HG02943 (cell line): Measurements from ENCODE around the gene PLXNC1.

ENCODE experiments used
- ATAC-seq: cut with Tn5 transposase; IDR thresholded peaks from one replicate; pipeline ENCODE4 v1.9.1; 2021; ENCODE audit warnings: mild to moderate bottlenecking, low read depth, moderate library complexity; ENCODE audit not compliant: unreplicated experiment

The PLXNC1 gene

DNA sequence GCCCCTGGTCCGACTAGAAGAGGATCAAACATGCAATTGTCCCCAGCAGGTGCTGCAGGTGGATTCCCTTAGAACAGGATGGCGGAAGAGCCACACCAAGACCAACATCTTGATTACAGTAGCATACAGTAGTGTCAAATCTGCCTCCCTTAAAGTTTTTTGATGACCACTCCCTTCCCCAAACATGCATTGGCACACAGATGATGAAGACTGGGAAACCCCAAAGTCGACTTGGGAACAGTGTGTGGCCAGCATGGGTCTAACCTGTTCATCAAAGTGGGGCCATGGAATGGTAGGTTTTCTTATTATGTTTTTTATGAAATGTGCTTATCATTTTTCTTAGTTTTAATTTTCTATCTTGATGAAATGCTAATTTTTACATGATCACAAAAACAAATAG is 8.8 kb downstream of the PLXNC1 start:
- ATAC-seq, result no peak

DNA sequence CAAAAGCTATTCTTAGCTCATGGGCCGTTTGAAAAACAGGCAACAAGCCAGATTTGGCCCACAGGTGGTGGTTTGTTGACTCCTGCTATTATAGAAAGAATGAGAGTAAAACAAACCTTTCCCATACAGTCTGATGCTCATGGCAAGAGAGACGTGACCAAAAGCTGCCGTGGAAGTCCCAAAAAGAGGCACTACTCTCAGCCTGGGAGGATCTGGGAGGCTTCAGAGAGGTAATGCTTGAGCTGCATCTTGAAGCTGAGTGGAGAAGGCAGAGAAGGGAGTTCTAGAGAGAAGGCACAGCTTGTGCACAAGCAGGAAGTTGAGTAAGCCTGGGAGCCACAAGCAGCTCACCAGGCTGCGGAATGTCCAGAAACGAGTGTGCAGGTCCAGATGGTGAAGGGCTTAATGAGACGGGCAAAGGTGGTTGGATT is 9.6 kb downstream of the PLXNC1 start:
- no peak for ATAC-seq

DNA sequence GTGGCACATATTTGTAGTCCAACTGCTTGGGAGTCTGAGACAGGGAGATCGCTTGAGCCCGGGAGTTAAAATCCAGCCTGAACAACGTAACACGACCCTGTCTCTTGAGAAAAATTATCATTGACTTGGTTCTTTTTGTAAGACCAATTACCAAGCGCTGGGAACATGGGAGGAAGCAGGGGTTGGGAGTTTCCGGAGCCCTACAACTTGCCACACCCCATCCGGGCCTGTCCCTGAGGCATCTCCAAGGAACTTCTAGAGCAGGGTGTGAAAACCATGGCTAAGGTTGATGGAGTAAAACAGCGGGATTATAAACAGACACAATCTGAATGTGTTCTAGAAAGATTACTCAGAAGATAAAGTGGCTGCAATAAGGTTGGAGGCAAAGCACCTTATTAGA is 10.3 kb downstream of the PLXNC1 start:
- ATAC-seq, result no peak

DNA sequence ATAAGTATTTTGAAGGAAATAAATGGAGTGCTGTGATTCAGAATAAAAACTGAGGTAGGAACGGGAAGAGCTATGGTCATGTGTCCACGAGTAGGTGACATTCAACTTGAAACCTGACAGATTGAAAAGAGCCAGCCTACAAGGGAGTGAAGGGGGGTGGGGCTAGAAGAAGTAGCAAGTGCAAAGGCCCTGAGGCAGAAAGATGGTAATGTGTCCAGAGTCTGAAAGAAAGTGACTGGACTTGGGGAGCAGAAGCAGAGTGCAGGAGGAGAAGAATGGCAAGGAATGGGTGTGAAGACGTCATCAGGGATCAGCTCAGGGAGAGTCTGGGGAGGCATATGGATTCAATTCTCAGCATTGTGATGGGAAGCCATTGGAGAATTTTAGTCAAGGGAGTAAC is 13.7 kb downstream of the PLXNC1 start:
- ATAC-seq, result no peak

DNA sequence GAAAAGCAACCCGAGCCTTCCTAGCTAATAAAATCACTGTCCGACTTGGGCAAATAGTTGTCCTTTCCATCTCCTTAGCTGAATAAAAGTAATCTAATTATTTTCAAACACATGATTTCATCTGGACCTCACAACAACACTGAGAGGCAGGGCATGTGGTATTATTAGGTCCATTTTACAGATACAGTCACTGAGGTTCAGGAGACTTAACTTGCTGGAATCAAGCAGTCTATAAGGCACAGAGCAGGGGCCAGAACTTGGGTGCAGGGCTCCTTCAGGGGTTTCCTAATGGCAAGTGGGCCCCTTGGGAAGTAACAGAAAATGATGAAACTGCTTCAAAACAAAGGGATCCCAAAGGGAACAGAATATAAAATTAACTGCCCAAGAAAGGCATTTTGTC is 15.5 kb downstream of the PLXNC1 start:
- no peak for ATAC-seq

DNA sequence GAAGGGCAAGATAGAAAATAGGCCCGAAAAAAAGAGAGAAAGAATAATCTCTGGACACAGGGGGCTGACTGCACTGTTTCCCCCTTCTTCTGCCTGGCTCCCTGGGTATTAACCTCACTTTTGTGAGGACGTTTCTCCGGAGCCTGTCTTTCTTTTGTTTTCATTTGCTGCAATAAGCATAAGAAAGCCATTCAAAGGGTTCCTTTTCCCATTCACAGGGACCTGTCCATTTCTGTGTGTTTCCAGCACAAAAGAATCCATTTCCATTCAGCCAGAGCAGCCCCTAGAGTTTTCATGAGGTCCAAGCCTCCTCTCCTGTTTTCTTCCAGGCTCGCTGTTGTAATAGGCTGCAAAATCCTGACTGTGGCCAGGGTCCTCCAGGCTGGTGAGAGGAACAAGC is 16.8 kb downstream of the PLXNC1 start:
- no peak for ATAC-seq

DNA sequence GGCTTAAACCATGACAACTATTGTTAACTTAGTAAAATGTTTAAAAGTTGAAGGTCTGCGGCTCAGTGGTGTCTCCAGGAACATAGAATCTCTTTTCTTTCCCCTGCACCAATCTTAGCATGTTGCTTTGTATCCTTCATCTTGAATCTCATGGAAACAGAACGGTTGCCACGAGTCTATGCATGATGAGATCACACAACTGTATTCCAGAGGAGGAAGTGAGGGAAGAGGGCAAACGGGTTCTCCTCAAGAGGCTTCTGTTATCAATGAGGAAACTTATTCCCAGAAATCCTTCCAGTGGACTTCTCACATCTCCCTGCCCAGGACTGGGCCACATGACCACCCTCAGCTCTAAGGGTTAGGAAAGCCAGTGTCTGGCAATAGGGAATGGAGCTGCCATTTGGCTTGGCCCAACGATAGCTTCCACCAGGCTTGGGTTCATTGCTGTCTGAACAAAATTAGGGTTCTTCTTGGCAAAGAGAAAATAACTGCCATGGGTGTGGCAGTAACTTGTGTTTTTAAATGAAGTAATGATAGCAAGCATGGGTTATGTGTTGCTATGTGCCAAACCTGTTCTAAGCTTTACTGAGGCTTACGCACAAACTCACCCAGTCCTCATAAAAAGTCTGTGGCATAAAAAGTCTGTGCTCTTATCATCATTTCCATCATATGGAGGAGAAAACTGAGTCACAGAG is 17.4 kb downstream of the PLXNC1 start:
- ATAC-seq, result no peak

DNA sequence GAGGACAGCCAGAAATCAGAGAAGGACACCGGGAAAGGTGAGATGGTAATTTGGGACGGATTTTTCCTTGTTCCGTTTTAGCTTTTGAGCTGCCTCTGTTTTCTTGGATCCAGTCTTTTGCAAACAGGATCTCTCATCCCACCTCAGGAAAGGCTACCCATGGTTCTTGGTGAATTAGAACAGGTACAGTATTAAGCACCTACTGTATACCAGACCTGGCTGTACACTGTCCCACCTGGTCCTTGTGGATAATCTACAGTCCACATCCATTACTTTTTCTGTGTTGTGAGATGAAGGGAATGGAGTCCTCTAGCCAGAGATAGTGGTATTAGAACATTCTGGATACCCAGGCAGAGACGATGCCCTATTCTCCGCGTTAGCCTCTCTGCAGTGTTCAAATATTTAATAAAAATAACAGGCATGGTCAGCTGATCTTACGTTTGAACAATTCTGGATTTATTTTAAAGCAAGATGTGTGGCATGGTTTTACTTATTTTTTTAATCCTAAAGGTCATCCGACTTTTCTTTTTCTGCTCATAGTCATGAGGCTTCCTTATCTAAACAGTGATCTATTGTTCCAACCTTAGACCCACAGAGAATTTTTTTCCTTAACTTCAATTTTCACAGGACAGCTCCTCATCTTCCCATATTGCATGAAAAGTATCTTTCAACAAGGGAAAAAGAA is 18.8 kb downstream of the PLXNC1 start:
- ATAC-seq, result no peak

DNA sequence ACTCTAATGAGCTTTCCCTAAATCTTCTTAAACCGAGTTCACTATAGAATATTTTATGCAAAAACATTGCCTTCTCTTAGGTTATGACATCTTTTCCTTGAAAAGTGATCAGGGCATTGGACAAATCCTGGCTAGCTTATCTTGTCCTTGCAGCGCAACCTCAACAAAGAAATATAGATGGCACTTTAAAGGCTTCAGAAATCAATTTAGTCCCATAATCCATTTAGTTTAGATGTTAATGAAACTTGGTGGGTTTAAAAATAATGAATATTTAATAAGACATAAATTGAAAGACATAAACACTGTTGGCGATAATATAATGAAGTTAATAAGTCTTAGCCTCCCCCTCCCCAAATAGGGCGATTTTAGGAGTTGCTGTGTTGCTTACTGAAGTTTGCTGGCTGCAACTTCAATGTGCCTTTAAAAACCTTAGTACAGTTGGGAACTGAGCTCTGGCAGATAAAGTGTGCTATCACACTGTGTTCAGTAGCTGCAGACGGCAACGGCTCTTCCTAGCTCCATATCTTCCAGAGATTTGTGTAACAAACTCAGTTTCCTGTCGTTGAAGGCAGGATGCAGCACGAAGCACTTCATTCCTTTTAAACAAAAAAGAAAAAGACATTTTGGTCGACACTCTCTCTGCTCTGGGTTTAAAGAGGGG is 19.5 kb downstream of the PLXNC1 start:
- ATAC-seq, result no peak

DNA sequence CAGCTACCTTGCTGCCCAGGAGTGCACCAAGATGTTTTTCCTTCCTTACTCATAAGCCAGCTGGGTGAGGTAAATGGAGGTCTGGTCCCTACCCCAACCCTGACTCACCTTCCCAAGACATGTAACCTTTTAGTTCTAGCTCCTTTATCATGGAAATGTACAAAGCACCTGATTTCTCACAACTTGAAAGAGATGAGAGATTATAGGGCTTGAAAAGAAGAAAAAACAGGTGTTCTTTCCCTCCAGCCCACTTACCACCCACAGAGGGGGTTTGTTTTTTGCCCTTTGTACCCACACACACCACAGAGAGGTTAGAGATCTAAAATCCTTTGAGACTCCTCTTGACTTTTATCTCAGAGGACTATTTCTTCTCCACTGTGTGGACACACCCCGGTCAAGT is 21.1 kb downstream of the PLXNC1 start:
- no peak for ATAC-seq

DNA sequence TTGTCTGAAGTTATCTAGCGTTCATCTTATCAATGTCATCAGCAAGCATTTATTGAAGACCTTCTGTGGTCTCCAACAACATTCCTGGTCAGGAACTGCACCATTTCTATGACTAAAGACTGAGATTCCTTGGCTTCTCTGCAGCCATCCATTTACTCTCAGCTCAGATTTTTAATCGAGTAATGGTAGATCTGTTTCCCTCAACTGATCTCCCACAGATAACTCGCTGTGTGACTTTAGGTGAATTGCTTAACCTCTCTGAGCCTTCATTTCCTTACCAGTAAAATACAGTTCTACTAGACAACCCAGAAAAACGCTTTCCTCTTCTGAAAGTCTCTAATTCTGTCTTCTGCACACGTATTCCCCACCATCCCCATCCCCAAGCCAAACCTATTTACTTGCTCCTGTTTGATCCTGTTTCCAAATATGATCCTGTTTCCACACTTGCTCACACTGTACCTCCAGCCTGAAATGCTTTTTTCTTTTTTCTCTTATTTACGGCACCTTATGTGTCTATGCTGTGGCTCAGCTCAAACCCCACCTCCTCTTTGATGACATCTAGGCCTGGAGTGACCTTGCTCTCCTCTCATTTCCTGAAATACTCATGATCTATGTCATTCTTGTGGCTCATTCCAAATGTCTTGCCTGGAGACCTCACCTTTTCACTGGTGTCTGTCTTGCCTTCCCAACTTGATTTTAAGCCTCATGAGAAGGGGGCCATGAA is 21.8 kb downstream of the PLXNC1 start:
- no peak for ATAC-seq

DNA sequence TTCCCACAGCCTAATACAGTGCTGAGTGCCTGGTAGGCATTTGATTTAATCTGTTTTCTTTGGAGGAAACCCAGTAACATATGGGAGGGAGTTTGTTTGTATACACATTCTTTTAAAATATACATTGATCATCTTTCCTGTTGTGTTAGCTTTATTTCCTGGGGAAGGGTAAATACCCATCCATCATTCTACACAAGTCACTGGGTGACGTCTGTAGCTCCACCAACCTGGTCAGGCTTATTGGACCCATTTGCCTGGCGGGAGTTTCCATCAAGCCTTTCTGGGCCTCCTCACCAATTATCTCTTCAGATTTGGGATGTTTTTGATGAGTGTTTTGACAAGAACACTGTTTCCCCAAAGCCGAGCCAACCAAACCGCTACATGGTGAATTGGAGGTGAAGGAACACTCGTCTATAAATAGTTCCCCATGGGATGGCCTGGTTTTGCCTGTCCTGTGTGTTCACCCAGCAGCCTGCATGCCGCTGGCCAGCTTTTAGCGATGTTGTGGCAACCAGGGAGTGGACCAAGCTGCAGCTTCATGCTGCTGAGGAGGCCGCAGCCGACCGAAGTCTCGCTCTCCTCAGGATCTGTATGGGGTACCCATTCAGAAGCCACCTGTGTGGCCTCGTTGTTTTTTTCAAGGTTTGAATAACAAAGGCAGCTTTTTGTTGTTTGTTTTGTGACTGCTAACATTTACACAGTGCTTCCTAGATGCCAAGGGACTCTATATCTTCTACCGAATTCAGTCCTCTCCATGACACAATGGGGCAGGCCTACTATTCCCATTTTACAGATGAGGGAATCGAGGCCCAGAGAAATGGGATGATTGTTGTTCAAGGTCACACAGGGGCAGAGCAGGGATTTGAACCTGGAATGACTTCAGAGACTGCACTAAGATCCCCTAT is 22.6 kb downstream of the PLXNC1 start:
- no peak for ATAC-seq

DNA sequence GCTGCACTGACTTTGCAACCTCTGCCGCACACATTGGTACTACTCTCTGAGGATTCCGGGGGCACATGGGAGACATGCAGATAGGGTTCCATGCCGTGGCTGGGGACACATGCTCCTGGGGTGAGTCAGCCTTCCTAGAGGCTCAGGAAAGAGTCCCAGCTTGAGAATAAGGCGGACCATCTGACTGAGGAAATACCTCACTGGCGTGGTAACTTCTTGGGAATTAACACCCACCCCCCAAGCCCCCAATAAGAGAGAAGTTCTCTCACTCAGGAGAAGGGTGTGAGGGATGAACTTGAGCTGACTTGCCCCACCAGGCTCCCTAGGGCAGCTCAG is 23.2 kb downstream of the PLXNC1 start:
- ATAC-seq, result no peak

DNA sequence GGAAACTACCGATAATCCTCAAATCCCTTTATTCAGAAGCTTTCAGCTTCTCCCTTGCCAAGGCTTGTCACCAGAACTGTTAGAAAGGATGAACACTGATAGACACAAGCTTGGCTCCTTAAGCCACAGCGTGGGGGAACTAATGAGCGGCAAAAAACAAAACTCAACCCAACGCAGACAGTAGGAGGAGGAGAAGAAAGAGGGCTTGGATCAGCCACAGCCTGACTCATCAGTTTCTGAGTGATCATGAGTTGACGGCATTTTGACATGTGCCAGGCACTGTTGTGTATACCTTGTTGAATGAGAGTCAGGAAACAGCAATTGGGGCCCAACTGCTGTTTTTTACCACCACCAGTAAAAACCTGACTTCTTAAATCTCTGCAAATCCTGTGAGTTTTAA is 23.7 kb downstream of the PLXNC1 start:
- no peak for ATAC-seq

DNA sequence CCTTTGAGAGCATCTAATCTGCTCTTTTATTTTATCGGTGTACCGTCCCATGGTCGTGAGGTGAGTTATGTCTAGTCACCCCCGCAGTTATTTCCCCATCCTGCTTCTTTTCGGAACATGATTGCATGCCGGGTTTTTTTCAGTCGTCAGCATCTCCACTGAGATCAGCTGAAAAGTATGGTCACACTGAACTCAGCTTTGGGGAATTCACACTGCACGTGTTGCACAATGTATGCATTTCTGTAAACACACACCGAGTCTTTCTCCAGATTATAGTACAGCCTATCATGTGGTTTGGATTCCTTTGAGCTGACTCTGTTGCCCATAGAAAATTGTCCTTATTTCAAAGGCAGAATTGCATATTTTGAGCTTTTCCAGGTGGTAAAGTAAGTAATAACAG is 24.6 kb downstream of the PLXNC1 start:
- ATAC-seq, result no peak

DNA sequence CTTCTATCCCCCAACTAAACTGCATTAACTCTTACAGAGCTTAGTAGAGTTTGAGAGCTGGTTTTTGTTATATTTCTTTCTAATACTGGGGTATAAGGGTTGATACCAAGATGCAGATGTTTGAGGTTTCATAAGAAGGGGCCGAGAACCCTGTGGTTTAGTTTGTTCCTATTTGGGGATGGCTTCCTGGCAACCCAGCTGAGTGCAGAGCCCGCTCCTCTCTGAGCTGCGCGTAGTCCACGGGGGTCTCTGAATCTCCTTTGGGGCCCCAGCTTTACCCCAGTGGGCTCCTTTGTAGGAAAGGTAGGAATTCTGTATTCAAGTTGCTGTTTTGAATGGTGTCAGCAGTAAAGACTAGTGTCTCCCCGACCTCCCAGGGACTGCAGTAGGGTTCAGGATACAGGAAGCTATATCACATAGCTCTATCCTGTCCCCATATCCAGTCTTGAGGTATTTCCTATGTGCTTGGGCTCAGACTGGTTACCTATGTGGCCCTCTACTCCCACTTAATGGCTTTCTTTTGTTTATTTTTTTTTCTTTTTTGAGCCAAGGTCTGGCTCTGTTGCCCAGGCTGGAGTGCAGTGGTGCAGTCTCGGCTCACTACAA is 25.4 kb downstream of the PLXNC1 start:
- ATAC-seq, result peak; percentile 63

DNA sequence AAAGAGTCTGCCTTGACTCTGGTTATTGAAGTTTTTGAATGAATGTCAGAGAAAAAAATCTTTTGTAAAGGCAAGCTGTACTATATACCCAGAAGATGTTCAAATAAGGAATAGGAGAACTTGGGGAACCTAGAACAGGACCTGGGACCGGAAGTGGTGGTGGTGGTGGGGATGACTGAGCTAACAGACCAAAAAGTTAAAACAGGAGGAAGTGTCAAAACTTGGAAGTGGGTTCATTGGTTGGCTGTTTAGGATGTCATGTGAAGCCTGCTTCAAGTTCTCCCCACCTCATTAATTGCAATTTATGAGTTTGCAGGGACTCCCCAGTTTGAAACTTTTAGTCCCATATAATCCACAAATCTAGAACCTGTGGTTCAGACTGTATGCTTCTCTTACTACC is 26.2 kb downstream of the PLXNC1 start:
- no peak for ATAC-seq

DNA sequence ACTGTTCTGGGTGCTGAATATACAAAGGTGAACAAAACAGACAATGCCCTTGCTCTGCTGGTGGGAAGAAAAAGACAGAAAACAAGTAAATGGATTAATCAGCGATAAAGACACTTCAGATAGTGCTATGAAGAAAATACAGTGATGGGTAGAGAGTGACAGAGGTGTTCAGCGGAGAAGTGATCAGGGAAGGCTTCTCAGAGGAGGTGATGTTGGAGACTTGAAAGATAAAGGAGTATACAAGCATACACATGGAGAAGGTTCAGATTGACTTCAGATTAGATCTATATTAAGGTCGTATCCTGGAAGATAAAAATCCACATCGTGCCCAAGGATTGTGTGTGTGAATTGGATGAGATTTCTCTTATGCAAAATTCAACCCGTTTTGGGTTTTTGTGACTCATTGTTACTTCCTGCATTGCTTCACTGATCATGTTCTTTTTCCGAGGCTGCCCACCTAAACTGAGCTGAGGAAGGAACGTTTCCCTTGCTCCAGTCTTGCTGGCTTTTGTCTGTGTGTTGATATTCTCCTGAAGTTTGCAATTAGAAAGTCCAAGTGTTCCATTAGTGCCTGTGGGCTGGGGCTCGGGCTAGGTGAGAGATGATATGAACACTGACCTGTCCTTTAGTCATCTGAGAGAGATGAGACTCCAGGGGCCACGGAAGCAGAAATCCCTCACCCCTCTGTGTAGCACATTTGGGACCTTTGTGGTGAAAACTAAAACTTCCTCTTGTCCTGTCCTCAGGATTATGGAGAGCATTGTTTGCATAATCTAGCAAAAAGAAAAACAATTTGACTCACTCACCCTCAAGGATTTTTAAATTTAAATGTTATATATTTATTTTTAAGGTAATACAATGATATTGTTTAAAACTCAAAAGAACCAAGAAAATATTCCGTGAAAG is 27.6 kb downstream of the PLXNC1 start:
- ATAC-seq, result no peak

DNA sequence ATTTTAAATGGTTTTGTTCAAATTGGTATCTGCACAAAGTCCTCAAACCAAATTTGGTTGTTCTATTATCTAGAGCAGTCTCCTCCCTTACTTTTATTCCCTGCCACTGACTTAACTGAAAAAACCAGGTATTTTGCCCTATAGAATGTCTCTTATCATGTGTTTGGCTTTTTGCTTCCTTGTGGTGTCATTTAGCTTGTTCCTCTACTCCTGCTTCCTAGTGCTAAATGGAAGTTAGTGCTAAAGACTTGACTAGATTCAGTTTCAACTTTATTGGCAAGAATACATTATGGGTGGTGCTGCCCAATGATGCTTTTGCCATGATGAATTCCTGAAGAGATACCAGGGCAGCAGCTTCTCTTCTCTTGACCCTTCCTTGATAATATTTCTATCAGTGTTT is 29.7 kb downstream of the PLXNC1 start:
- ATAC-seq, result no peak
